Upper lobe of right lung (tissue), 1 donor: Measurements from ENCODE around the gene GRID2. TPM values are rescaled to one million over a fixed set of nuclear protein-coding genes. Genes with fewer than 3 reads are reported as not detected.

ENCODE experiments used
- ATAC-seq: fragments of 200-7000 bp; cut with Tn5 transposase; one replicate; pipeline ENCODE4 v1.9.1; 2020; ENCODE audit warnings: mild to moderate bottlenecking, moderate library complexity
- DNase-seq: peaks from one replicate; pipeline ENCODE4 v3.0.0-alpha.2; 2020
- H3K27ac ChIP-seq: fragments of 200-600 bp; one replicate; pipeline ENCODE4 v1.8.0; 2022
- H3K27me3 ChIP-seq: fragments of 200-600 bp; one replicate; pipeline ENCODE4 v1.8.0; 2022; ENCODE audit warnings: mild to moderate bottlenecking
- H3K36me3 ChIP-seq: fragments of 200-600 bp; one replicate; pipeline ENCODE4 v1.8.0; 2022
- H3K4me1 ChIP-seq: fragments of 200-600 bp; one replicate; pipeline ENCODE4 v1.8.0; 2022
- H3K4me3 ChIP-seq: fragments of 200-600 bp; one replicate; pipeline ENCODE4 v1.8.0; 2022; ENCODE audit warnings: mild to moderate bottlenecking
- H3K9me3 ChIP-seq: fragments of 200-600 bp; one replicate; pipeline ENCODE4 v1.8.0; 2022
- CTCF ChIP-seq: fragments of 200-600 bp; IDR thresholded peaks from one replicate; pipeline ENCODE4 v1.8.0; 2022; ENCODE audit warnings: antibody characterized with exemption
- intact Hi-C: fragments of 100-400 bp; cut with DNase I; formaldehyde crosslinking; loops from one replicate; pipeline ENCODE4 v1.11.0; 2022
- total RNA-seq: library from RNA; stranded (reverse); fragmentation: NEBNext Ultra II Directional; extraction: Animal tissue kit (Norgen Biotek cat#: 25700); gene quantifications from one replicate; pipeline ENCODE4 v1.2.1, GENCODE V29; 2021
- donor health status: DM: no; HTN: yes; CAD: no; lungs with severe emphysema.

The GRID2 gene
- total RNA-seq, 1 donor from 2014 or later, result not detected

DNA sequence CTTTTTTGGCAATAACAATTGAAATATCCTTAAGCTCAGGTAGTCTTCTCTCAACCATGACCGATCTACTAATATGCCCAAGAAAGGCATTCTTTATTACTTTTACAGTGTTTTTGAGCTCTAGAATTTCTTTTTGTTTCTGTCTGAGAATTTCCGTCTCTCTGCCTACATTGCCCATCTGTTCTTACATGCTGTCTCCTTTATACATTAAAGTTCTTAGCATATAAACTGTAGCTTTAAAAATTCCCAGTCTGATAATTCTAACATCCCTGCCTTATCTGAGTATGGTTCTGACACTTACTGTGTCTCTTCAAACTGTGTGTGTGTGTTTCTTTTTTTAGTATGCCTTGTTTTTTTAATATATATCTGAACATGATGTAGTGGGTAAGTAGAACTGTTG lies 658.1 kb downstream of the GRID2 start:
- Histone ChIP-seq H3K27ac (no peak overlapping the region), H3K36me3 (no peaks in the 10 kb centered on the region), H3K9me3 (no peaks in the 10 kb centered on the region), H3K27me3 (no peaks in the 10 kb centered on the region), H3K4me3 (no peak overlapping the region), H3K4me1 (no peaks in the 10 kb centered on the region)
- DNase-seq (no peak), ATAC-seq (no peak)
- no peak for TF ChIP-seq CTCF
- intact Hi-C loops, result no loop called here

DNA sequence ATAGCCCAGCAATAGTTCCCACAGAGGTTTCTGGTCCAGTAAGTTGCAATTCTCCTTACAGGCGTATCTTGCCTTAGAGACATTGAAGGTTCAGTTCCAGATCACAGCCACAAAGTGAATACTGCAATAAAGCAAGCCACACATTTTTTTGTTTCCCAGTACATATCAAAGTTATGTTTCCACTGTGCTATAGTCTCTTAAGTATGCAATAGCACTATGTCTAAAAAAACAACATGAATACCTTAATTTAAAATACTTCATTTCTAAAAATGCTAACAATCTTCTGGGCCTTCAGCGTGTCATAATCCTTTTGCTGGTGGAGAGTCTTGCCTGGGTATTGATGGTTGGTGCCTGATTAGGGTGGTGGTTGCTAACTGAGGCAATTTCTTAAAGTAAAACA lies 659.1 kb downstream of the GRID2 start:
- no peaks in the 10 kb centered on the region for H3K9me3 ChIP-seq
- no peaks in the 10 kb centered on the region for H3K27me3 ChIP-seq
- no peaks in the 10 kb centered on the region for H3K4me1 ChIP-seq
- TF ChIP-seq CTCF, result no peak
- no peak for ATAC-seq
- no peak for DNase-seq
- H3K4me3 ChIP-seq, result no peak overlapping the region
- H3K36me3 ChIP-seq, result no peaks in the 10 kb centered on the region
- intact Hi-C loops, result no loop called here
- H3K27ac ChIP-seq, result no peak overlapping the region

DNA sequence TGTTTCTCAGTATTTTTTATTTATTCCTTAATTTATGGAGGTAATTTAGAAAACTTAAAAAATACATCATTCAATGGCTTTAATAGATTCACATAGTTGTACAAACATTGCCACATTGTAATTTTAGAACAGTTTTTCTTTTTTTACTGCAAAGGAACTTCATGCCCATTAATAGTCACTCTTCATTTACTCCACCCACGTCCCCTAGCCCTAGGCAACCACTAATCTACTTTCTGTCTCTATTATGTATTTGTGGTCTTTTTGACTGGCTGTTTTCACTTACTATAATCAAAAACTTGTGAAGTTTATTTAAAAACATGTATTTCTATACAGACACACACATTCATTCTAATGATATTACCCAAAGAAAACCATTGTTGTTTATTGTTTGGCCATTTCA lies 664.8 kb downstream of the GRID2 start:
- Histone ChIP-seq H3K9me3 (no peaks in the 10 kb centered on the region), H3K27ac (no peak overlapping the region), H3K4me3 (no peak overlapping the region), H3K4me1 (no peaks in the 10 kb centered on the region), H3K27me3 (no peaks in the 10 kb centered on the region), H3K36me3 (no peaks in the 10 kb centered on the region)
- no peak for TF ChIP-seq CTCF
- DNase-seq, result no peak
- intact Hi-C loops, result no loop called here
- no peak for ATAC-seq

DNA sequence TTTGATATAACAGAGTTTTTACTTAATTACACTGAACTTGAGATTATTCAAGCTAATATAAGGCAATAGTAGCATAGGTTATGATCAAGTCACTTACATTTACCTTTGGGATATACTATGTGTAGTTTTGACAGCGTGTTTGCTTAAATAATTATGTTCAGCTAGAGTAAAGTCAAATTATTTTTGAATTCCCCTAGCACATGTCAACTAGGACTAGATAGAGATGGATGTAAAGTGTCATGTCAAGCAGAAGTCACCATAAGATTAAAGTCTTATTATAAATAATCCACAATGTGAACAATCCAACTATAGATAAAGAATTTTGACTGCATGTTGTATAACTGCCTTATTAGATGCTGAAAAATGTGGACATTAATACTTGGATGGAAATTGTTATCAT lies 665.2 kb downstream of the GRID2 start:
- H3K27me3 ChIP-seq, result no peaks in the 10 kb centered on the region
- H3K9me3 ChIP-seq, result no peaks in the 10 kb centered on the region
- DNase-seq (no peak), ATAC-seq (no peak)
- no peak overlapping the region for H3K4me3 ChIP-seq
- no peaks in the 10 kb centered on the region for H3K4me1 ChIP-seq
- no peaks in the 10 kb centered on the region for H3K36me3 ChIP-seq
- TF ChIP-seq CTCF, result no peak
- no peak overlapping the region for H3K27ac ChIP-seq
- intact Hi-C loops, result no loop called here

GRCh38 chr4:92969650-92970379 lies 666.0 kb downstream of the GRID2 start:
- Histone ChIP-seq H3K27ac (no peak overlapping the region), H3K36me3 (no peaks in the 10 kb centered on the region), H3K4me3 (no peak overlapping the region), H3K27me3 (no peaks in the 10 kb centered on the region), H3K9me3 (no peaks in the 10 kb centered on the region), H3K4me1 (no peaks in the 10 kb centered on the region)
- DNase-seq (no peak), ATAC-seq (peak; percentile 88)
- no peak for TF ChIP-seq CTCF
- intact Hi-C loops, result no loop called here

DNA sequence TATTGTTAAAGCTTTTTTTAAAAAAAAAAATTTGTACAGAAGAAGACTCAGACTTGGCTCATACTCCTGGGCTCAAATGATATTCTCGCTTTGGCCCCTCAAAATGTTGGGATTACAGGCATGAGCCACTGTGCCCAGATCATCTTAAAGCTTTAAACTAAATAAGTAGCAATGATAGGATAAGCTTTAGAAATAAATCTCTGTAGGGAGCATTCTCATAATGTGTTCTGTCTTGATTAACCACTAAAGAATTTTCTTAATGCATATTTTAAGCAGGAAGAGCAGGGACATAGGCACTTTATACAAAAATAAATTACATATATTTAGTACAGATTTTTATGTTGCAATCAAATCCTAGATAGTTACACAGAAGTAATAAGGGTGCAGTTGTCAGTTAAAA lies 667.2 kb downstream of the GRID2 start:
- intact Hi-C loops, result no loop called here
- no peaks in the 10 kb centered on the region for H3K4me1 ChIP-seq
- TF ChIP-seq CTCF, result no peak
- ATAC-seq (no peak), DNase-seq (no peak)
- H3K36me3 ChIP-seq, result no peaks in the 10 kb centered on the region
- H3K9me3 ChIP-seq, result no peaks in the 10 kb centered on the region
- no peak overlapping the region for H3K27ac ChIP-seq
- no peak overlapping the region for H3K4me3 ChIP-seq
- no peaks in the 10 kb centered on the region for H3K27me3 ChIP-seq
